ENCODE data around the gene GRAMD4.

GRAMD4 gene

DNA sequence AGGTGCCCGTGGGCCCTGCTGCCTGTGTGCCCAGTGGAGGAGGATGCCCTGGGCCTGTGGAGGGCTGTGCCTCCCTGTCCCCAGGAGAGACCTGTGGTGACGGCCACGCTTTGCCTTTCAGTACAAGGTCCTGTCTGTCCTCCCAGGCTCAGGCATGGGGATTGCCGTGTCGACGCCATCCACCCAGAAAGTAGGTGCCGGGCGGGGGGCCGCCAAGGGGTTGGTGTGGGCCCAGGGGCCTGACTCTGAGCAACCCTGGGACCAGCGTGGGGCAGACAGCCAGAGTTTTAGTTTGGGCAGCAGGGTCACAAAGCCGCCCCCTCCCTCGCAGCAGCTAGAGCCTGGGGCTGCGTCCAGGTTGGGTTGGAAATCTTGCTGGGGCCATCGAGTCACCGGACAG, 56.3 kb downstream of the GRAMD4 start:
- DNase-seq = no peak

DNA sequence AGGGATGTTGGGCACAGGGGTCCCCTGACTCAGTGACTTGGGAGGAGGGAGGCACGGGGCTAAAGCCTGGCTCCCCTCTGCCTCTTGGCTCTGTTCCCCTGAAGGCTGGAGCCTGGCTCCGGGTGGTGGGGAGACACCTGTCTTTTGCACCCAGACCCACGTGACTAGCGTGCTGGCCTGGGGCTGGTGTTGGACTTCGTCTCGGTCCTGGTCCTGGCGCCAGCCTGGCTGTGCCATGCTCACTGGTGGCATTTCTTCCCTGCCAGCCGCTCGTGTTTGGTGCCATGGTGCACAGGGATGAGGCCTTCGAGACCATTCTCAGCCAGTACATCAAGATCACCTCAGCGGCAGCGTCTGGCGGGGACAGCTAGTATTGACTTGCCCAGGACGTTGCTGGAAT, 56.7 kb downstream of the GRAMD4 start:
- DNase-seq = no peak

DNA sequence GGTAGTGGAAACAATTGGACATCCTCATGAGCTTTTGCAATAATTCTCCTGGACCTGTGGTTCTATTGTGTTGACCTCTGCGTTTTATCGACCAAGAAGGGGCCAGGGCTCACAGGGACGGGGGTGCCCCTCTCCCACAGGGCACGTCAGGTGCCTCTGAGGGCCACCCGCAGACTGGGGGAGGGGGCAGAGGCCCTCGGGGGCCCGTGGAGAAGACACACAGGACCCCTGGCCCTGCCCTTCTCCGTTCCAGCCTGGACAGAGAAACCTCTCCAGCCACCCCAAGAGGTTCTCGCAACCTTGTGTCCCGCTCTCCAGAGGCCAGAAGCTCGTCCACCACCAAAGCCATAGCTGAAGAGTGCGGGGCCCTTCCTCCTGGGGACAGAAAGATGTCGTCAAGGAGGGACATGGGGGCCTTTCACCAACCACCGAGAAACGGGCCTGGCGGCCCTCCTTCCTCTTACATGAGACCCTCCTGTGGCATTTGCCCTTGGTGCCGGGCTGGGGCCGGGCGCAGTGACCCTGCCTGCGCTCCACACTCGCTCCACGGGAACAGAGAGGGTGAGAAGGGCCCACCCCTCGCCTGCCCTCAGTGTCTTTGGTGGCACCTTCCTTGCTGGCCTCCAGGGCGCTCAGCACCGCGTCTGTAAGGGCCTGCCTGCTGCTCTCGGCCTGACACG, 57.3 kb downstream of the GRAMD4 start:
- no peak for DNase-seq

DNA sequence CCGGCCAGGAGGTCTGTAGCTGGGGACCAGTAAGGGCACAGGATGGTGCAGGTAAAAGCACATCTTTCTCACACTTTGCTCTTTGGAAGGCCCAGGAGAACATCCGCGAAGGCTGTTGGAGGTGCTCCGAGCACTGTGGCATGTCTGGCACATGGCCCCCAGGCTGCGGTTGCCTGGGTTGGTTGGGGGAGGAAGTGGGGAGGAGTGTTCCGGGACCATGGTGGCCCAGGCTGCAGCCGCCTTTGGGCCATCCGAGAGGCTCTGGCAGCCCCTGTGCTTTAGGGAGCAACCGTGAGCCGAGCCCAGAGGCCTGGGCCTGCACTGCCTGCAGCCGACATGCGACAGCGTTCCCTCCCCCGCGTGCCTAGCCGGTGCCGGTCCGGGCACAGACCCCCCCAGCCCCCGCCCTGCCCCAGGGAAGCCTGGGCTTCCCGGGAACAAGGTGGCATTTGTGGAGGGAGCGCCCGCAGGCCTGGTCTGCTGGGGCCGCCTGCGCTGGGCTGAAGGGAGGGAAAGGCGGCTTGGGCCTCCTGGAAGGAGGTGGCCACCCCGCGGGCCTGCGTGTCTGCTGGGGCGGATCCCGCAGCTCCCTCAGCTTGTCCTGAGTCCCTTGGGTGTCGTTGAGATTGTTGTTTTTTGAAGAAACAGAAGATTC, 57.9 kb downstream of the GRAMD4 start:
- no peak for DNase-seq

DNA sequence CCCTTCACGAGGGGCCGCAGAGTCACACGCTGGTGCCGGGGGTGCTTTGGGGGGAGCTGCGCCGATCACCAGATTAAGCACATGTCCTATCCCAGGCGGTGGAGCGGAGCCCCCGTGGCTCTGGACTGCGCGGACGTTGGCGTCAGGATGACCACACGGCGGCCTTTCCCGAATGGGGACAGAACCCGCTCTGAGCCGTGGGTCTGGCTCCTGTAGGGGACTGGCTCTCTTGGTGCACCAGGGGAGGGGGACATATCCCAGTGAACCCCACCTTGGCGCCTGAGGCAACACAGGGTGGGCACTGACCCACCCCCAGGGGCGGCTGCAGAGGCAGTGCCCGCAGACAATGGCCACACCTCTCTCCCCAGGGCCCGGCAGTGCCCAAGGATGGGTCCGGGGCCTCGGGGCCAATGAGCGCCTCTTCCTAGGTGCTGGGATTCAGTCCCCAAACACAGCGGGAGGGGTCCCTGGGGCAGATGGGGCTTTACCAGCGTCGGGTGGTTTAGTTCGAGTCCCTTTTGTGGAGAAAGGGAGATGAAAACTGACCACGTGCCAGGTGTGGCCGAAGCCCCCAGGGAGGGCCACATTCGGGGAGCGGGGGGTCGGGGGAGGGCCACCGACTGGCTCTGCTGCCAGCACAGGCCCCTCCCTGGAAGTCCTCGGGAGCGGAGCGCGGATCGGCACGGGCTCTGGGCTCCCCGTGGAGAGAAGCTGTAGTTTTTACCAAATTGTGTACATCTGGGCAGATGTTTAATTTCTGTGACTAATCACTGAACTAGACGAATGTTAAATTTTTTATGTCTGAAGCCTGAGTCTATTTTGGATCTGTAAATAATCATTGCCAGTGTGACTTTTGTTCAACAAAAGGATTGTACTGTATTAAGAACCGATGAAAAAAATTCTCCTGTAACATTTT, 58.9 kb downstream of the GRAMD4 start:
- no peak for DNase-seq

DNA sequence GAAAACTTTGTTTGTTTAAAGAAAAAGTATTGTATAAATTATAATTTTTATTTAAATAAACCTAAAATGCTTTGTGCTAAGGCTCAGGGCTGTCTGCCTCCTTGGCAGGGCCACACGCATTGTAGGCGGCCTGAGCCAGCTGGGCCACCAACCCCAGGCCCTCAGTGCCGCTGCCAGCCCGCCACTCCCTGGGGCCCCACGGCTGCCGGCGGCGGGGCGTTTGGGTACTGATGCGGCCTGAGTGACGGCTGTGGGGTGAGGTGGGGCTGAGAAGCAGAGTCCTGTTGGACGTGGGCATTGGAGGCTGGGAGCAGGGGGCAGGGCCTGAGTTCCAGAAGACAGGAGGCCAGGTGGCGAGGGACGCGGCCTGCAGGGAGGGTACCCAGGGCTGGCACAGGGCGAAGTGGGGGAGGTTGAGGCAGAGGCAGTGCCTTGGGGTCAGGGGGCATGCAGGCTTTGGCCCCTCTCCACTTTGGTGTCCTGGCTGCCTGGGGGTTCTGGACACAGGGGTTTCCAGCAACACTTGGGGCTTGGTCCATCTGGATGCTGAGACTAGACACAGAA, 59.6 kb downstream of the GRAMD4 start:
- DNase-seq = no peak

DNA sequence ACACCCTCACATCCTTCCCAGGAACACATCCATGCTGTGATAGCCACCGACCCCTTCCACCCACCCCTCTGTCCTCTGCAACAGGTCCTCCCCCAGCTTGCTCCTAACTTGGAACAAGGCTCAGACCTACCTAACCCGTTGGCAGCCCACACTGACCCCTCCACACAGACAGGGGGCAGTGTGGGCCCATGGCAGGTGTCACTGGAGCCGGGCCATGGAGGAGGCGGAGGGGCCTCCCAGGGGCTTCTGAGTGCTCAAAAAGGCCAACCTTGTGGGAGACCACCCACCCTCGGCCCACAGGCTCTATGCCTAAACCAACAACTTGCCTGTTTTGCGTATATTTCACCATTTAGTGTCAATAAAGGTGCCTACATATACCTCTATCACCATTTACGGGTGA, 60.8 kb downstream of the GRAMD4 start:
- DNase-seq = no peak

DNA sequence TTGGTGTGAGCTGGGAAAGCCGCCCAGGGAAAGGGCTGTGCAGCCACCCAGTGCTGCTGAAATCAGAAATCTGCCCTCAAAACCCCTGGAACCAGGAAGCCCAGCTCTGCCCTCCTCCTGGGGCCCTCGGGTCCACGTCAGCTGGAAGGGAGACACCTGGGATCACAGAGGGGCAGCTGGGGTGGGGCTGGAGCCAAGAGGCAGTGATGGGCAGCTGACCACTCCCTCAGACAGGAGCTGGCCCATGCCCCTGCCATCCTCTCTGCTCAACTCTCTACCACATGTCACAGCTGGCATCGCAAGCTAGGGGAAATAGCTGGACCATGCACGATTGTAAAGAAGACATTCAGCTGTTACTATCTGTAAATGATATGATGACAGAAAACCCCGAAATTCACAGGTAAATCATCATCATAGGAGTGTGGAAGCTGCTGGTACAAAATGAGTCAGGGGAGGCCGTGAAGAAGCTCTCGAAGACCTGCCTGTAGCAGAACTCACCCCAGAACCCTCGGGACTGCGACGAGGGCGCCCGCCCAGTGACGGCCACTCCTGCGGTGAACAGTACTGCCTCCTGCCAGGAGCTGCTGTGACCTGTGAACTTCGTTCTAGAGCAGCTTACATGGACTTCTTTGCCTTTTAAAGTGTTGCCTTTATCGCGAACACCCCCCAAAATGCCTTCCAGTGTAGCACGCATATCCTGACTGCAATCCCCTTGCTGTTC, 62.0 kb downstream of the GRAMD4 start:
- DNase-seq = no peak

DNA sequence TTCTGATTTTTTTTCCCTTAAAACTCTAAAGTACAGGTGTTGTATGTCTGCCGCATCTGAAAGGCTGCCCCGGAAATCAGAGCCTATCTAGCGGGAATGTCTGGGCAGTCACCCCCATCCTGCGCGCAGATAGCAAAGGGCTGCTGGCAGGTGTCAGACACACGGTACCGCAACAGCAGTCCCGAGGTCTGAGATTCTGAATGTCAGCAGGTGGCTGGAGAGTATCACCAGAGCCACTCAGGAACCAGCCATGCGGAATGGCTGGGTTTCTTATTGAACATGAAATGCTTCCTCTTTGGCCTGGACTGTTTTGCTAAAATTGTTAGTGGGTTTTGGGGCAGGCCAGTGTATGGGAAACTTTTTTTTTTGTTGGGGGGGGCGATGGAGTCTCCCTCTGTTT, 64.5 kb downstream of the GRAMD4 start:
- DNase-seq = no peak

DNA sequence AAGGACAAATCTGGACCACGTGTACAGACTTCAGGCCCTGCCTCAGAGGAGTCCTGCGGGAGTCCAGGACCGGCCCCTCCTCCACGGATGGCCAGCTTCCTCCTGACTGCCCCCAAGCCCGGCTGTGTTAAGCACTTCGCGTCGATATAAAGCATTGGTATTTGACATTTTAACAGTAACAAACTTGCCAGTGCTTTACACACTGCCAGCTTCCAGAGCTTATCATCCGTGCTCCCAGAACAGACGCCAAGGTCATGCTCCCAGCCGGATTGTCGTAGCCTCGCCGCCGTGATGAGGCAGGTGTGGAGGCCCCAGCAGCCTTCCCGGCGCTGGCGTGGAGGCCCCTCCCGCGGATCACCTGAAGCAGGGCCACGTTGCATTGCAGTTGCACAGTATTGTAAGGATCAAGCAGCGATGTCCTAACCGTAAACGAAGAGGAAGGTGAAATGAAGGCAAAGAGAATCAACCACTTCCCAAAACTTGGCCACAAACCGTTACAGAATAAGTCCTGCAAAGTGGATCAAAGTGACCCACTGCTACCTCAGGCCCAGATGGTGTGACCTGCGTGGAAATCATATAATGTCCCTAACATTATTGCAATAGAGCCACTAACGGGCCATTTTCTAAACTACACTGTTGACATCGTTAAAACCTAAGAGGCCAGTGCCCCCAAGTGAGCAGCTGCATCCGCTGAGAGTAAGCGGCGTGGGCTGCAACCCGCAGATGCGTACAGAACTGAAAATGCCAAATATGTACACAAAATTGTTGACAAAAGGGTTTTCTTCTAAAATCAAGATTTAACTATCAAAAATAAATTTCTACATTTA, 66.2 kb downstream of the GRAMD4 start:
- DNase-seq = no peak

DNA sequence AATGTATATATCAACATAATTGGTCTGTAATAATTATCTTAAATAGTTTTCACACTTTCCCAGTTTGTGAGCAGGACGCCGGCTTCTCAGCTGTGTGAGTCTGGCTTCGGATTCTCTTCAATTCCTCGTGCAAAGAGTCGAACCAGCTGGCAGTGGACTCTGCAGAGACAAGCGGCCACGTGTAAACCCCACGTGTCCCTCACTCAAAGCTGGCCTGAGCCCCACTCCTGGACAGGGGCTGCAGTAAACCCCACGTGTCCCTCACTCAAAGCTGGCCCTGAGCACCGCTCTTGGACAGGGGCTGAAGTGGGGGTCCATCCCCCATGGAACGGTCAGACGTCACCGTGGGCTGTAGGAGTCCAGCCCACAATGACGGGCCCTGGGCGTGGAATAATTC, 66.9 kb downstream of the GRAMD4 start:
- no peak for DNase-seq

DNA sequence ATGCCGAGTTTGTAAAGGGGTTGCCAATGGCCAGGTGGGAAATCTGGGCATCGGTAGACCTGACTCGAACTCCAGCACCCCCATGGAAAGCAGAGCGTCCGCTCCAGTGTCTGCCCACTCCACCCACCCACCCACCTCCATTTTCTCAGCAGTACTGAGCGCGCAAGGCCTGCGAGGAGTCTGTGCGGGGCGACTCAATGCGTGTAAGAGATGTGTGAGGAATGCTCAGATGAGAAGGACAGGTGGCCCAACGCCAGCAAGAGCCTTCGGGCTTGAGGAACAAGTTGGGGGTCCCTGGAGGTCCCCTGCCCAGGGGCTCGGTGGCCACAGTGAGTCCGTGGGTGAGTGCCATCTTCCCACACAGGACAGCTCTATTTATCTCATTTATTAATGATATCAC, 67.3 kb downstream of the GRAMD4 start:
- no peak for DNase-seq

DNA sequence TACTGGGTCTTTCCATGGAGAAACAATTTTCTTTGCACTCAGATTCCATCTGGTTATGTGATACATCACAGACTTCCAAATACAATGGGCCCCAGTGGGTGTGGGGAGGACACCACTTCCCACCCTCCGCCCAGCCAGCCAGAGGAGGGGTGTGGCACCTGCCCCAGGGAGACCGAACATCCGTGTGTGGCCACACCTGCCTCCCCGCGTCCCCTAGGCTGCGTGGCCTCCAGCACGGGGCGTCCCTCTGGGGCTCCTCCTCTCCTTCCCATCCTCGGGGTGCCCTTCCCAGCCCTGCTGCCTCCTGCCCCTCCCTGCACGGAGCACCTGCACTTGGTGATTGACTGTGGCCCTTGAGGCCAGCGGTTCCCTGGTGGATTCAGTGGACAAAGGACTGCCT, 68.8 kb downstream of the GRAMD4 start:
- no peak for DNase-seq

DNA sequence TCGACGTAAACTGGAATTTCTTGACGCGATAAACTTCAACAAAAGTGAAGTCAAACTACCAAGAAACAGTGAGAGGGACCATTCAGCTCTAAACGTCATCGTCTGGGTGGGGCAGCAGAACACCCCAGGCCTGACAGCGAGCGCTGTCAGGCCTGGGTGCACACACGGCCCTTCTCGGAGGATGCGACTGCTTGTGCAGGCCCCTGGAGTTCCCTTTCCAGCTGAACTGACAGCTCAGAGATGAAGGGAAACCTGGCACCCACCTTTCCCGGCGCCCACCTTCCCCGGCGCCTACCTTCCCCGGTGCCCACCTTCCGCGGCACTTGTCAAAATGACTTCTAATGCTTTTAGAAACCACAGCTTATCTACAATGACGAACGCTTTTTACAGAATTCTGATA, 70.0 kb downstream of the GRAMD4 start:
- no peak for DNase-seq

DNA sequence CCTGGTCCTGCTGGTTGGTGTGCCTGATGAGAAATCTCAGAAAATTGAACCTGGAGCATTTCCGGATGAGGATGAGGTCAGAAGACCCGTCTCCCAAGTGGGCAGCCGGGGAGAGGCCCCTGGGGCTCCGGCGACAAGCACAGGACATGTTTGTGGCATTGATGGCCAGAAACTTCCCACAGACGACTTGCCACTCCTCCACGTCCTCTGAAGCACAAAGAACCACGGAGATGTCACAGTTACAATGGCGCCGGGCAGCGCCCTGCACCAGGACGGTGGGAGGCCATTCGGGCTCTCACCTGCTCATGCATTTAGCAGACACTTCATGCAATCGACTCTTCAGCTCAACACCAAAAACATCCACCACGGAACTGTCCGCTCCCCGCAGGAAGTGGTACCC, 71.4 kb downstream of the GRAMD4 start:
- no peak for DNase-seq

DNA sequence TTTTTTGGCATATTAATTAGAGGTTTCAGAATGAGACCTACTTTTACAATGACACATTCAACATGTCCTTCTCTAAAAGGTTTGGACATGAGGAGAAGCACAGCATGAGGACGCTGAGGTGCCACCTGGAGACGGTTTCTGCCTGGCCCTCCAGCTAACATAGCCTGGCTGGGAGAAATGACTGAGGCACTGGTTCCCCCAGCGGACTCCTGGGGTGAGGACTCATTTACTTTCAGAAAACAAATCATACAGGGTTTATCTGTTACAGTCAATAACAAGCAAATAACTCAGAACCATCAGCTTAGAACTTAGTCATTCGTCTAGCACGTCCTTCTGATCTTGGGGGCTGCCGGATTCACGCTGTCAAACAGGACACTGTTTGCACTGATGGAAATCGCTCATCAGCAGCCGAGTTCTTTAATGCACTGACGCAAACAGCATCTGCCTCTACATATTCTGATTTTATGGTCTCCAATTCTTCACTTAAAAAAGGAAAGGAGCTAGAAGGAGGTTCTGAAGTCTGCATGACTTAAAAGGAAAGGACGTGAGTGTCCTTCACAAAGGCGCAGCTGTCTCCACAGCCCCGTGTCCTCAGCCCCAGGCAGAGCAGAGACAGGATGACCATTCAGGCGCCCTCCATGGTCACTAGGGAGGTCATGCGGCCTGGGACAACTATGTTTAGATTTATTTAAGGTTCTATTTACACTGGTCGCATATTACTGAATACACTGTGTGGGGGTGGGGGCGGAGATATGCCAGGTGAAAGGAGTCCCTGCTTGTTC, 73.6 kb downstream of the GRAMD4 start:
- no peak for DNase-seq

DNA sequence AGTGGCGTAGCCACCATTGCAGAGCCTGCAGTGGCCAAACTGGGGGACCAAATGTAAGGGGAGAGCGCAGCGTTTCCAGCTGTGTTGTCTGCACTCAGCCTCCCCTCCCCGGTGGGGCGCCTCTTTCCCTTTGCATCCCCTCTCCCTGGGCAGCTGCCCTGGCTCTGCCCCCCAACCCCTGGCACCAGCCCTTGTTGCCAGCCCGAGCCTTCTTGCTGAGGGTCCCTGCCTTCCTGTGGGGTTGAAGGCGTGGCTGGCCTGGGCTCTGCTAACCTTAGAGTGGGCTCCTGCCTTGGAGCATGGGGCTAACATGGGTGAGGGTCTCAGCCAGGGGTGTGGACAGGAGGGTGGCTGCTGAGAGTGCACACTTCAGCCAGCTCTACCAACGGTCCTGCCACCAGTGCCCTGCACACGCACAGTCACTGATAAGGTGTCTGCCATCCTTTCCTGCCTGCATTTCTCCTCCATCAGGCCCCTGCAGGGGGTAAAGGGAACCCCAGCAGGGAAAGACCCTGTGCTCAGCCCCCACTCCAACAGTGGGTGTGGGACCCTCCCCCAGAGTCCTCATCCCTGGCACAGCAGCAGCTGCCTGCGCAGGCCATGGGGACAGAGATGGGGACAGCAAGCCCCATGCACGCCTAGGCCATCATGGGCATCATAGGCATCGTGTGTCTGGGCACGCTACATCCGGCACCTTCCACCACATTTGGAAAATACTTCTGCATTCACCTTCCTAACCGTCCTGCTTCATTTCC, 74.4 kb downstream of the GRAMD4 start:
- no peak for DNase-seq

DNA sequence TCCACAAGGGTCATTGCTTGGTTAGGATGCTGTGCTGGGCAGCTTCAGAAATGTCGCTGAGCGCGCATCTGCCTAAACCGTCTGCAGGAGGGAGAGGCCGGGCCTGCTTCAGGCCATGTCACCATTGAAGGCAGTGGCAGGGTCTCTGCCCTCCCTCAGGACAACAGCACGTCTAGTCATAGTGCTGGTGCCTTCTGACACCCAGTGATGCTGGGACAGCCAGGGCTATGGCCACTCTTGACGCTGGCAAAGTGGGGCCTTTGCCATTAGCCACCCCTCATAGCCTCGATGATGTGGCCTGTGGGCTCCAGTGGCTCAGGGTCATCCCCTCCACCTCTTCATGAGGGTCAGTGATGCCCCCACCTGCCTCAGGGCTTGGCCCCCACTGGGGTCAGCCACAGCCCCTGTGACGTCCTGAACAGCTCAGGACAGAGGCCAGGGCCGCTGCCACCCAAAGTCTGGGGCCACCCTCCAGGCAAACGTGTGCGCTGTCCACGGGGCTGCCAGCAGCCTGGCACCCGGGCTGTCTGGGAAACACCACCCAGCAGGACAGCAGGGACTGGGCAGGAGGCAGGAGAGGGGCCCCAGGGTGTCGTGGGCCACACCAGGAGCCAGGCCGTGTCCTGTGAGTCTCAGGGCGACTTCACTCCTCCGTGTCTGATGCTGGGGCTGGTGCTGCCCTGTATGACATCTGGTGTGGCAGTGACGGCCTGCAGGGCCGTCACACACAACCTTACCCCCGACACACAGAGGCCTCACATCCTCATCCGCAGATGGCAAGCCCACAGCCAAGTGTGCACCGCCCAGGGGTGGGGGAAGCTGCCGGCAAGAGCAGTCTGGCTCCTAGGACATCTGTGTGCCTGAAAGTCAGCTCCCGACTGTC, 75.4 kb downstream of the GRAMD4 start:
- DNase-seq = no peak

DNA sequence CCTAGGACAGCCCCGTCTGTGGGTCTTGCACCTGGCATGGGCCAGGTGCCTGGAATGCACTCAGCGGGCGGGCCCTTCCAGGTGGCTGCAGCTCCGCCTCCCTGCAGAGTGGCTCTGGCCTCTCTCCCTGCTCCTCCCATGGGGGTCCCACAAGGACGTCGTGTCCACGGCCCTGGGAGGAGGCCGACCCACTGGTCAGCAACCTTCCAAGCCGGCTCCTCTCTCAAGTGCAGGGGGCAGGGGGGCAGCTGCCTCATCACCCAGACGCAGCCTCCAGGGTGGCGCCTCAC, 76.0 kb downstream of the GRAMD4 start:
- no peak for DNase-seq

DNA sequence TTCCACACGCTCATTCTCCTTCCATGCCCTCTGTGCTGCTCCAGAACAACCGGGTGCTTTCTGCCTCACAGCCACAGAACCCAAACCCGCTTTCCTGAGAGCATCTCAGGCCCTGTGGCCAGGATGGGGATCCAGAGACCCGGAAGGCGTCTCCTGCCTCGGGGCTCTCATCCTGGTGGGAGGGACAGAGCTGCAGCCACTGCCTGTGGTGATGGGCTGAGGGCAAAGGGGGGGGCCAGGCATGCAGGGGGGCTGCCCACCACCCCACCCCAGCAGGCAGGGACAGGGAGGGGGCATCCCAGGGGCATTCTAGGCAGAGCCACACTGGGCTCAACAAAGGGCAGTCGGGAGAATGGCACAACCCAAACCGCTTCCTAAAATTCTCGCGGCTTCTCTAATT, 76.4 kb downstream of the GRAMD4 start:
- no peak for DNase-seq

Measured in activated CD4-positive, alpha-beta T cell treated with anti-CD3 and anti-CD28 coated beads, Interleukin-2, amount 50 U/mL, for 48 hours (primary cell).